NCI-H2029 (cell line): ENCODE results near the gene ABAT.
"Not testable (repeated sequence)": the region's sequence is repeated elsewhere in the genome, so short reads cannot be mapped to it uniquely, and the experiment has no call there.

Source experiments
- DNase-seq: peaks from one replicate; lab custom pipeline; 2025; lab: John Stamatoyannopoulos, UW

ABAT gene

GRCh38 chr16:8649829-8650554, 24.4 kb upstream of the ABAT start:
- DNase-seq, result no peak

GRCh38 chr16:8651958-8652357, 22.5 kb upstream of the ABAT start:
- not testable (repeated sequence) for DNase-seq

GRCh38 chr16:8655184-8655717, 19.2 kb upstream of the ABAT start:
- no peak for DNase-seq

- no peak for DNase-seq
These were observed 18.0 kb upstream of the ABAT start for GRCh38 chr16:8656376-8656775.

- DNase-seq, result peak; percentile 75
These were observed 13.5 kb upstream of the ABAT start for GRCh38 chr16:8660841-8661301.

- DNase-seq, result no peak
These were observed 12.7 kb upstream of the ABAT start for GRCh38 chr16:8661703-8662102.

- DNase-seq, result no peak
These were observed 11.0 kb upstream of the ABAT start for GRCh38 chr16:8663192-8664089.

GRCh38 chr16:8665529-8665928, 8.9 kb upstream of the ABAT start:
- DNase-seq, result no peak

GRCh38 chr16:8667492-8667891, 6.9 kb upstream of the ABAT start:
- DNase-seq, result no peak

- no peak for DNase-seq
These were observed 6.3 kb upstream of the ABAT start for GRCh38 chr16:8668113-8668512.

- no peak for DNase-seq
These were observed 4.9 kb upstream of the ABAT start for GRCh38 chr16:8669481-8669880.

- DNase-seq, result no peak
These were observed 4.3 kb upstream of the ABAT start for GRCh38 chr16:8670014-8670560.

GRCh38 chr16:8673611-8674412, 605 bp upstream of the ABAT start:
- no peak for DNase-seq

GRCh38 chr16:8675183-8676159, 1.1 kb downstream of the ABAT start:
- DNase-seq, result no peak

GRCh38 chr16:8676160-8676547, 1.7 kb downstream of the ABAT start:
- DNase-seq, result no peak

- DNase-seq, result no peak
These were observed 2.4 kb downstream of the ABAT start for GRCh38 chr16:8676737-8677375.

- DNase-seq, result no peak
These were observed 3.1 kb downstream of the ABAT start for GRCh38 chr16:8677481-8677880.

GRCh38 chr16:8678068-8678927, 3.9 kb downstream of the ABAT start:
- no peak for DNase-seq

- no peak for DNase-seq
These were observed 4.7 kb downstream of the ABAT start for GRCh38 chr16:8679151-8679550.
